MM.1S (cell line): ENCODE data around the gene MAPK7.

Experiments
- EZH2 ChIP-seq: fragments of 300-600 bp; sonication (generic); optimal IDR thresholded peaks from 2 replicates; pipeline ENCODE3; 2017; ENCODE audit warnings: low read depth, mild to moderate bottlenecking, antibody characterized with exemption, low read length, mixed read lengths
- TF ChIP-seq, protein P1 (sequence below): fragments of 300-600 bp; sonication (generic); IDR thresholded peaks from 2 replicates; pipeline ENCODE4 v1.5.1; 2016; ENCODE audit warnings: antibody characterized with exemption, low read length, mixed read lengths

DNA sequence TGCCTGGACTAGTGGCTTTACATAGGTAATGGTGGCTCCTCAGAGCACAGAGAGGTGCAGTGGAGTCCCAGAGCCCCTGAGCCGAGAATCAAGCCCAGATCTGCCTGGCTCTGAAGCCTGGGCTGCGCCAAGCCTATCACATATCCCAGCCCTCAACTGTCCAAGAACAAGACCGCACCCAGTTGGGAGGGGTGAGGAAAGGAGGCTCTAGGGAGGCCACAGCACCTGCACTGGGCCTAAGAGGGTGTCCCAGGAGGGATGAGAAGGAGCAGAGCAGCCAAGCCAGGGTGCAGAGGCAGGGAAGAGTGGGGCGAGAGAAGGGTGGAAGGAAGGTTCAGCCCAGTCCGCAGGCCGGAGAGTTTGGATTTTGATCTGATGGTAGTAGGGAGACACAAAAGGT is 31.8 kb downstream of the MAPK7 start:
- TF ChIP-seq, protein P1, sequence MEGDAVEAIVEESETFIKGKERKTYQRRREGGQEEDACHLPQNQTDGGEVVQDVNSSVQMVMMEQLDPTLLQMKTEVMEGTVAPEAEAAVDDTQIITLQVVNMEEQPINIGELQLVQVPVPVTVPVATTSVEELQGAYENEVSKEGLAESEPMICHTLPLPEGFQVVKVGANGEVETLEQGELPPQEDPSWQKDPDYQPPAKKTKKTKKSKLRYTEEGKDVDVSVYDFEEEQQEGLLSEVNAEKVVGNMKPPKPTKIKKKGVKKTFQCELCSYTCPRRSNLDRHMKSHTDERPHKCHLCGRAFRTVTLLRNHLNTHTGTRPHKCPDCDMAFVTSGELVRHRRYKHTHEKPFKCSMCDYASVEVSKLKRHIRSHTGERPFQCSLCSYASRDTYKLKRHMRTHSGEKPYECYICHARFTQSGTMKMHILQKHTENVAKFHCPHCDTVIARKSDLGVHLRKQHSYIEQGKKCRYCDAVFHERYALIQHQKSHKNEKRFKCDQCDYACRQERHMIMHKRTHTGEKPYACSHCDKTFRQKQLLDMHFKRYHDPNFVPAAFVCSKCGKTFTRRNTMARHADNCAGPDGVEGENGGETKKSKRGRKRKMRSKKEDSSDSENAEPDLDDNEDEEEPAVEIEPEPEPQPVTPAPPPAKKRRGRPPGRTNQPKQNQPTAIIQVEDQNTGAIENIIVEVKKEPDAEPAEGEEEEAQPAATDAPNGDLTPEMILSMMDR = no peak
- TF ChIP-seq EZH2 = no peak
